ENCODE results near the gene HMGB2.

The HMGB2 gene

DNA sequence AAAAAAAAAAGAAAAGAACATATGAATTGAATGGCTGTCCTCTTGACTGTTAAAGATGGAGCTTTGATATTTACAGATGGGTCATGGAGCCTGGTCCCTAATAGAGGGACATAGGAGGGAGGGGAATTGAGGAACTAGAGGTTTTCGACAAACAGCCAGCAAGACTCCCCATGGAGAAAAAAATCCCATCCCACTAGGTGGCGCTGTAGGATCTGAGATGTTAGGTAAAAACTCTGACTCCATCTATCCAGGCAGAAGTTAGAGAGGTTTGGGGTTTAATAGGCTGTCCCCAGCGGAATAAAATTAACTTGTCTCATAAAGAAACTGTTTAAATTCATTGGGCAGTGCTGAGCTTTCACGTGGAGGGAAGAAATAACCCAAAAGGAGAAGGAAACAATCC lies 45.9 kb downstream of the HMGB2 start:
- H3K27ac Mint-ChIP-seq: peak overlapping the region; percentile 76
- H3K4me1 Mint-ChIP-seq (ENCODE audit: low read depth): peaks cover 14% of the 10 kb centered on the region
- H3K27me3 Mint-ChIP-seq (ENCODE audit: low read depth): no peaks in the 10 kb centered on the region
- peaks cover 10% of the 10 kb centered on the region for H3K9me3 Mint-ChIP-seq
- H3K36me3 Mint-ChIP-seq (ENCODE audit: low read depth): no peaks in the 10 kb centered on the region
- H3K4me3 Mint-ChIP-seq: peak overlapping the region; percentile 74

DNA sequence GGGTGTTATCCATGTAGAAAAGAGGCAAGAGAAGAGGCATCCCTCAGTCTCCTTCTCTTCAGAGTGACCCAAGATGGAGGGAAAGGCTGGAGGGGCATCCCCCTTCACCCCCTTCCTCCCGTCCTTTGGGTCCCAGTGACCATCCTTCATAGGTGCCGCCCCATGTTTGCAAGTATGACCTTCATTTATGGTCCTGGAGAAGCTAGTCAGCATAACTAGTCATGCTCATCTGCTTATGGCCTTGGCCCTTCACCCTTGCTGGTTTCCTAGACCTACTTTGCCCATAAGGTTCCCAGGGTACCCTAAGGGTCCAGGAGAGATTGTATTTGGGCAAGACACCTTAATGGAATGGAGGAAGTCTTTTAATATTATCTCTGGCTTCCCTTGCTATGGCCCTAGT lies 46.7 kb downstream of the HMGB2 start:
- Mint-ChIP-seq H3K27ac (no peak overlapping the region), H3K9me3 (peaks cover 10% of the 10 kb centered on the region), H3K27me3 (ENCODE audit: low read depth) (no peaks in the 10 kb centered on the region), H3K4me1 (ENCODE audit: low read depth) (peaks cover 15% of the 10 kb centered on the region), H3K36me3 (ENCODE audit: low read depth) (no peaks in the 10 kb centered on the region), H3K4me3 (no peak overlapping the region)

DNA sequence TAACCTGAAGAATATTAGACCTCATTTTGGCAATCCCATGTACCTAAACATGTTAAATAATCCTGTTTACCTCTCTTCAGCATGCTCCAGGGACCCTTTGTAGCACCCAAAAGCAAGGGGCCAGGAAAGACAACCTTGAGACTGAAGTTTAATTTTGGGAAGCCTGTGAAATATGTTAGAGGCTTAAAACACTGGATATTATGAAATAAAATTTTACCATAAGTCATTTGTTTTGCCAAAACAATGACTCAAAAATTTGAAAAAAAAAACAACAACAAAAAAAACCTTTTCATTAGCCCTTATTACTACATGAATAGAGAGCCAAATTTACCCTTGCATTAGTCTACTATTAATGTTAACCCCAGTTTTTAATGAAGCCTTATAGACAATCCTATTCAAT lies 49.7 kb downstream of the HMGB2 start:
- peaks cover 10% of the 10 kb centered on the region for H3K9me3 Mint-ChIP-seq
- H3K36me3 Mint-ChIP-seq (ENCODE audit: low read depth): no peaks in the 10 kb centered on the region

GRCh38 chr4:173282626-173283025 lies 51.5 kb downstream of the HMGB2 start:
- peaks cover 10% of the 10 kb centered on the region for H3K9me3 Mint-ChIP-seq
- H3K4me3 Mint-ChIP-seq: no peak overlapping the region
- H3K4me1 Mint-ChIP-seq (ENCODE audit: low read depth): peaks cover 4% of the 10 kb centered on the region
- H3K27me3 Mint-ChIP-seq (ENCODE audit: low read depth): no peaks in the 10 kb centered on the region
- no peaks in the 10 kb centered on the region for H3K36me3 Mint-ChIP-seq (ENCODE audit: low read depth)
- H3K27ac Mint-ChIP-seq: no peak overlapping the region

More for the DNA sequence above, 49.7 kb downstream of the HMGB2 start:
- no peak overlapping the region for H3K4me3 Mint-ChIP-seq
- no peaks in the 10 kb centered on the region for H3K27me3 Mint-ChIP-seq (ENCODE audit: low read depth)
- no peak overlapping the region for H3K27ac Mint-ChIP-seq
- peaks cover 14% of the 10 kb centered on the region for H3K4me1 Mint-ChIP-seq (ENCODE audit: low read depth)

- Mint-ChIP-seq H3K27me3 (ENCODE audit: low read depth) (no peaks in the 10 kb centered on the region), H3K36me3 (ENCODE audit: low read depth) (no peaks in the 10 kb centered on the region), H3K9me3 (peaks cover 10% of the 10 kb centered on the region), H3K4me3 (no peak overlapping the region), H3K4me1 (ENCODE audit: low read depth) (peaks cover 4% of the 10 kb centered on the region), H3K27ac (no peak overlapping the region)
Observed at GRCh38 chr4:173282256-173282562, 51.9 kb downstream of the HMGB2 start.

DNA sequence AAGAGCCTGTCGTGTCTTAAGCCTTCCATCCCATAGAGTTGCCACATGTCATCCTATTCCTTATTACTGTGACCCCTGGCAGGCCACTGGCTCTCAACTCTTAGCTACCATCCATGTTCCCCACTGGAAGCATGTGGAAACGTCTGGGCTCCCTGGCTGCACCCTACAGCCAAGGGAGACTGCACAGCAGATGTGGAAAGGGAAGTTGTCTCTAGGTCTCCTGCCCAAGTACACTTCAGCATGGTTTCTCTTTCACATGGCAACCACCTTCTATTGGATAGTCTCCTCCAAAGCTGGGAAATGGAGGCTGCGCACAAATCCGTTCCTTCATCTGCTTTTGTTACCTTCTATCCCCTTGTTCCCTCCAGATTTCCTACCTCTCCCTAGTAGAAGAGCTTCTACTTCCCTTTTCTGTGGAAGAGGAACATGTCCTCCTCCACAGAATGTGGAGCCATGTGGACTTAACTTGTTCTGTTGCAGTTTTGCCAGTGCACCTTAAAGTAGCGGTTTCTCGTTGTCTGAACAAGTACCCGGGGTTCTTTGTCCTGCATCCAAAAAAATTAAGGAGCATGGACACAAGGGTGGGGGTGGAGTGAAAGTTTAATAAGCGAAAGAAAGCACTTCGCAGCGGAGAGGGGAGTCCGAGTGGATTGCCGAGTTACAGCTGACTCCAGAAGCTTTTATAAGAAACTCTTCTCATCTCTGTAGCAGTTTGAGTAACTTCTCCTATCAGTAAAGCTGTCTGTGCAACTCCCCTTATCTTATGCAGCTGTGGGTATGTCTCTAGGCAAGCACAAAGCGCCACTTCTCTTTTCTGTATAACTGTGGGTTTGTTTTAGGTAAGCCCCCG lies 52.5 kb downstream of the HMGB2 start:
- Mint-ChIP-seq H3K27ac (no peak overlapping the region), H3K4me3 (no peak overlapping the region), H3K4me1 (ENCODE audit: low read depth) (peaks cover 4% of the 10 kb centered on the region), H3K27me3 (ENCODE audit: low read depth) (no peaks in the 10 kb centered on the region), H3K36me3 (ENCODE audit: low read depth) (no peaks in the 10 kb centered on the region), H3K9me3 (peaks cover 7% of the 10 kb centered on the region)

Measured in T-helper 1 cell treated with Interleukin-12 subunit alpha and Interleukin-12 subunit beta and Interleukin-4 antibody, amounts not matched to agents 30 μg/mL and 1 μg/mL, for 36 hours (primary cell).